A549 treated with GW870086 at 1 μM for 4 hours (cell line): ENCODE measurements around the gene STAMBP. TPM values are rescaled to one million over a fixed set of nuclear protein-coding genes. Genes with fewer than 3 reads are reported as not detected.

Source experiments
- total RNA-seq: library from RNA; stranded (reverse); fragments of 200-300 nt; extraction: Qiagen RNA extraction; gene quantifications from 5 replicates; pipeline ENCODE4 v1.2.3, GENCODE V29; 2022; ENCODE audit warnings: low read depth

Gene STAMBP
- total RNA-seq = 43.9 to 53.1 TPM (median 50.0 TPM) in 5 replicates

GRCh38 chr2:73828818-73829570, at the start of gene STAMBP:
TSS of gene STAMBP (plus strand) at chr2:73828961. CDS start at chr2:73830857, 1,896 bp downstream.

GRCh38 chr2:73779467-73780236, 49.1 kb upstream of the STAMBP start, which contains the start of gene DUSP11:
TSS of gene DUSP11 (minus strand) at chr2:73780103. CDS start at chr2:73779974, 129 bp downstream.

GRCh38 chr2:73783883-73784282, 44.9 kb upstream of the STAMBP start, which contains the start of gene C2orf78:
TSS of gene C2orf78 (plus strand) at chr2:73784183. CDS start at chr2:73784310, 127 bp downstream.

GRCh38 chr2:73892631-73893329, 64.0 kb downstream of the STAMBP start, which contains the start of gene ACTG2:
TSS of gene ACTG2 (plus strand) at chr2:73893008. CDS start at chr2:73901312, 8,304 bp downstream.

Other genes with a start within 250 kb of the STAMBP start
- not detected in 5 replicates for gene NAT8, start 186.5 kb upstream of the STAMBP start, total RNA-seq
- gene TPRKB, start 91.6 kb upstream of the STAMBP start, total RNA-seq = 66.4 to 88.2 TPM (median 78.6 TPM) in 5 replicates
- gene DUSP11, start 48.9 kb upstream of the STAMBP start, total RNA-seq = 39.0 to 43.0 TPM (median 40.4 TPM) in 5 replicates
- gene C2orf78, start 44.8 kb upstream of the STAMBP start, total RNA-seq = not detected in 5 replicates
- gene ACTG2, start 64.0 kb downstream of the STAMBP start, total RNA-seq = 0.29 to 0.47 TPM (median 0.37 TPM) in 4 of 5 replicates, not detected in the other
- gene DGUOK, start 97.9 kb downstream of the STAMBP start, total RNA-seq = 153 to 176 TPM (median 165 TPM) in 5 replicates
- 6.1 to 8.8 TPM (median 8.2 TPM) in 5 replicates for gene TET3, start 155.9 kb downstream of the STAMBP start, total RNA-seq